GM23248 (cell line): ENCODE data around the gene FRMD5.

Experiments used
- EZH2 ChIP-seq: fragments of 200-600 bp; sonication (generic); IDR thresholded peaks from 2 replicates; pipeline ENCODE4 v1.6.1; 2018; ENCODE audit warnings: antibody characterized with exemption, mild to moderate bottlenecking; ENCODE audit not compliant: insufficient read depth, poor library complexity, severe bottlenecking
- EZH2phosphoT487 ChIP-seq: fragments of 200-600 bp; sonication (generic); IDR thresholded peaks from 2 replicates; pipeline ENCODE4 v1.6.1; 2018; ENCODE audit warnings: antibody characterized with exemption, moderate library complexity, mild to moderate bottlenecking, low read depth; ENCODE audit not compliant: insufficient read depth

DNA sequence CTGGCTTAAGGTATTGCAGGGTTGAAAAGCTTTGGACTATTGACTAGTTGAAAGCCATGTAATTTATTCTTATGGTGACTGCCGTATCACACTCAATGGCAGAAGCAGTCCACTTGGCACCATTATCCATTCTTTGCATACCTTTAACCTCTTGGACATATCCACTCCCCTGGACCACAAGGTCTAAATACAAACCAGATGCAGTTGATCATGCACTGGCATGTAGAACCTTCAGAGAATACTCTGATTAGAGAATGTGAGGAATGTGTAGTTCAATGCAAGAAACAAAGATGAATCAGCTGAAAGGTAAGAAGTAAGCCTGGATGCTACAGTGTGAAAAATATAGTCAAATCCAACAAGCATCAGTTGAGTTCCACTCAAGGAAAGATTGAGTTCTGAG is 93.1 kb downstream of the FRMD5 start:
- TF ChIP-seq EZH2 (no peak), EZH2phosphoT487 (no peak)
